Measurements from ENCODE around the gene FER.

GRCh38 chr5:108760512-108760911, 12.8 kb downstream of the FER start:
- TF ChIP-seq CTCF (IDR thresholded peaks at IDR 0.05), result no peak
- no peak for TF ChIP-seq POLR2A (IDR thresholded peaks at IDR 0.05)
